ENCODE results near the gene KIF26B.

Gene KIF26B

DNA sequence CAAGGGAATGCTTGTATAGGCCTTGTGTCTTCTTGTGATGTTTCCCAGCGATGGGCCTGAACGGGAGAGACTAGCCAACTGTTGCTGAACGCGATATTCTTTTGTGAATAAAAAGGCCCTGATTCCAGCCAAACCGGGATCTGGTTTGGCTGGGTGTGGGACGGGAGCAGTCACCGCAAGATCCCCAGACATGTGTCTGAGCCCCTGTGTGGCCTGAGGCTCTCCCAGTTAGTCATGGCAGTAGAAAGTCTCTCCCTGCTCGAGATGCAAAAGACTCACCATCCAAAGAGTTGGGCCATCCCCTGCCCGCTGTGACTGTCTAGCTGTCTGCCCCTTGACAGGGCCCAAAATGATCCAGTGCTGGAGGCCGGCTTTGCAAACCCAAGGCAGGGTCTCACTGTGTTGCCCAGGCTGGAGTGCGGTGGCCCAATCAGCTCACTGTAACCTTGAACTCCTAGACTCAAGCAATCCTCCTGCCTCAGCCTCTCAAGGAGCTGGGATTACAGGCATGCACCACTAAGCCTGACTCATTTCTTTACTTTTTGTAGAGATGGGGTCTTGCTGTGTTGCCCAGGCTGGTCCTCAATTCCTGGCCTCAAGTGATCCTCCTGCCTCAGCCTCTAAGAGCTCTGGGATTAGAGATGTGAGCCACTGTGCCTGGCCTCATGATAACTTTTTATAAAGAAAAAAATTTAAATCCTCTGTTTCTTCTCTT lies 56.4 kb downstream of the KIF26B start:
- DNase-seq = no peak

DNA sequence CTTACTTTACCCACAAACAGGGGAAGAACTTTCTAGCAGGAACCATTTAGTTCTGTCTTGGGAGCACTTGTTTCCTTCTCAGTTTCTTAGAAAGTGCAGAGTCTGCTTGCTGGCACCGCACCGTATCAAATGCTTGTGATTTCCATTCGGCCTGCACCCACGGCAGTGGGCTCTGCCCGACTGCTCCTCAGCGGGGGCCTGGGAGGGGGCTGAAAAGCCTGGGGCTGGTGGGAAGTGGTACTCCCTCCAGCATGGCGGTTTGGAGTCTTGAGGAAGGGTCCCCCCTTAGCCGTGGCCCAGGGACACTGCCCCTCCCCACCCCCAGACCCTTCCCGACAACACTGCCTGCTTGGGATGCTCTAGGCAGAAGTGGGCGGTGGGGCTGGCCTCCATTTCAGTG lies 57.0 kb downstream of the KIF26B start:
- no peak for DNase-seq

DNA sequence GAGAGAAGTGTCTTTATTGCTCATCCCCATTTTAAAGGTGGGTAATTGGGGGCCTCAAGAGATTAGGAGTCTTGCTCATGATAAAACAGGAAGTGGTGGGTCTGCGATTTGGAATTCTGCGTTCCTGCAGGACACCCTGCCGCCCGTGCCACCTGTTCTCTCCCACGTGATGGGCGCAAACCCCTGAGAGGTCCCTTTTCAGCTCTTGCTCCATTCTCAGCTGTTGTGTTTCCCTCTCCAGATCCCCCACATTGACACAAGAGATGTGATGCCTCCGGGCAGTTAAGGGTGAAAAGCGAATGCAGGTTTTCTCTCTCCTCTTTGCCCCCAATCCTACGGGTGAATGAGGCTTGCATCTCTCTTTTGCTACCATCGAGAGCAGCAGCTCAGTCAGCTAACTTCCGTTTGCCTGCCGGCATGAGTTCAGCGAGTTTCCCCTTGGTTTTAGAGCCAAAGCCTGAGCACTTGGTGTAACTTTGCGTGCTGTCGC lies 57.5 kb downstream of the KIF26B start:
- no peak for DNase-seq

DNA sequence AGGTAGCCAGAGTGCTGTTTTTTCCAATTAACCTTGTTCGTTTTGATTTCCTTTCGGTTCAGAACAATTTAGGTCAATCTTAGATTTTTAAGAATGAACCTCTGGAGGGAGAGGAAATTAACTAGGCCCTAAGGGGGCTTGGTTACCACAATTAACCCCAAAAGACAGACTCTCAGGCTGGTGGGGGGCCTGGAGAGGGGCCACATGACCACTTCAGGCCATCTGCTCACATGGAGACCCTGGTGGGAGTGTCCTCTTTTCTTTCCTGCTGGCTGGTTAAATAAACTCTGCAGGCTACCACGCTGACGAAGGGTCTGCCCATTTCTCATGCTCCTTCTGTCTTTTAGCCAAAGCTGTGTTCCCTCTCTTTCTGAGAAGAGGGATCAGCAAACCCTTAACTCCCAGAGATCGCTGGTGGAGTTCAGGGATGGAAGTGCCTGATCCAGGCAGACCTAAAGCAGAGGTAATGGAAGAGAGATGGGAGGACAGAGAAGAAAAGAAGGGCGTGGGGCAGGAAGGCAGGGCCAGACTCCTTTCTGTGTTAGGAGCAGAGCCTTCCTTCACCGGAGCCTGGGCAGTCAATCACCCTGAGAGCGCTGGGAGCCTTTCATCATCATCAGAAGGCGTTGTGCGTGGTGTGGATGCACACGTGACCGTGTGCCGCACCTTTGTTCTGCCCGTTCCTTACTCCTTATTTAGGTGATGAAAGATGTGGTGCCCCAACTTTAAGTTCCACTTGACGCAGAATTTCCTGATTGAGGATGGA lies 58.5 kb downstream of the KIF26B start:
- DNase-seq = no peak

DNA sequence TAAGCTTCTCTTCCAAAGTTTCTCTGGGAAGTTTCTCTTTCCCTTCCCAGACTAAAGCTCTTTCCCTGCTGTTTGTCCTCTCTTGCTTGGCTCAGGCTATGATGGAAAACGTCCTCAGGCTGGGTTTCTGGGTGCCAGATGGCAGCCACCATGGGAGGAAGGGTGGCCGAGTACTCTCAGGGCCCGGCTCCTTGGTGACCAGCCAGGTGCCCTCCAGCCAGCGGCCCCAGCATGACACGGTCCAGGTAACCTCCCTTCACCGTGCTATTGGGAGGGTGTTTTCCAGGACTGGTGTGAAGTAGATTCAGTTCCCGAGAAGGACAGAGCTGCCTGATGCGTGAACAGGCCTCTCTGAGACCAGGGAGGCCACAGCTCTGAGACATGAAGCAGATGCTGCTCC lies 60.3 kb downstream of the KIF26B start:
- DNase-seq = no peak

DNA sequence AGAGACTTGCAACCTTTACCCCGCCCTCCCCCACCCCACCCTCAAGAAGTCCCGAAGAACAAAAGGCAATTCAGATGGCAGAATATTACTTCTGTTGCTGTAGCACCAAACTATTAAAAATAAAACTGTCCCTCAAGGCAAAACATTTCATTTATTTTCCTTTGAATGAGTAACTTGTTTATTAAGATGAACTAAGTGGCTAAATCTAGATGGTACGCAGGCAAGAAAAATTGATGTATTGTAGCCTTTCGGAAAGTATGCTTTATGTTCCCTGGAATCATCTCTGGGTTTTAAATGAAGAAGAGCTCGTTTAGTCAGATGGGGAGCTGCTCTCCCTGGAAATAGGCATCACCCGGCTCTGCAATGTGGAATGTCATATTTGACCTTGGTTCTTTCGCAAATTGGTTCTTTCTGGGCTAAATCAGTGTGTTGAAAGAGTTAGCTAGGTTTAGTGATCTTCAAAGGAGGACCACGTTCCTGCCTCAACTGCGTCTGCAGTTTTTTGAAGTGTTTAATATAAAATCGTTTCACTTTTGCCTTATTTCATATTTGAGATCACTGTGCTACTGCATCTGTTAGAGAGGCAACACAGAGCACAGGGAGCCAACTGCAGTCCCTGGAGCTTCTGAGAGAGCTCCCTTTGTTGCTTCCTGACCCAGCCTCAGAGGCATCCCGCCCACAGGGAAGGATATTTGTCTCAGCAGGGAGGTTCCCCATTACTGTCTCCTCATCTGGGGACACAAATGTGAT lies 61.8 kb downstream of the KIF26B start:
- no peak for DNase-seq

DNA sequence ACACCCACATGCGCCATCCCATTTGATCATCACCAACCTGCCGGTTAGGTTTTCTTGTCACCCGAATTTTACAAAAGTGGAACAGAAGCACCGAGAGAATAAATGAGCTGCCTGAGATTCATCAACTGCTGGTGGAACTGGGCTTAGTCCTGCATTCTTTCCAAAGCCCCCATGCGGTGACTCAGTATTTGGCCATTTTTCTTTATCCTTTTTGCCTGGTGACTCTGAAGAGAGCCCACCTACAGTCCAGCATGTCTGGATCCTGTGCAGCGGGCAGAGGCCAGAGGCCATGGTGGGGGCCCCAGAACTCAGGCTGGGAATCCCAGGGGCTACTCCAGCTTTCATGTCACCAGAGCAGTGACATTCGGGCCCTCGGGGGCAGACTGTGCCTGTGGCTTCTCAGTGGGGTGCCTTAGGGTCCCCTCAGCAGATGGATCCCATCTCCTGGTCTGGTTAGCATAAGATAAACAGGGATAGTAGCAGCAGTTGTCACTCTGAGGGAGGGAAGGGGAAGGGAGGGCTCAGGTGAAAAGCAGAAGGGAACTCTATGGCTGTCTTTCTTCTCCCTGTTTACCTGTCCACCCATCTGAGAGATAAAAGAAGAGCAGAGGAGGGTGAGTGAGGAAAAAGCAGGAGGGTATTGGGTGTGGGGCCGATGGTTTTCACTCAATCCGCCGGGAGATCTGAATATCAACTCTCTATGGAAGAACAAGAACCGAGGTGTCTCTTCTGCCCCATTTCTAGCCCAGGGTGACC lies 63.2 kb downstream of the KIF26B start:
- DNase-seq = no peak

GRCh38 chr1:245220381-245220985 lies 65.7 kb downstream of the KIF26B start:
- DNase-seq = no peak

DNA sequence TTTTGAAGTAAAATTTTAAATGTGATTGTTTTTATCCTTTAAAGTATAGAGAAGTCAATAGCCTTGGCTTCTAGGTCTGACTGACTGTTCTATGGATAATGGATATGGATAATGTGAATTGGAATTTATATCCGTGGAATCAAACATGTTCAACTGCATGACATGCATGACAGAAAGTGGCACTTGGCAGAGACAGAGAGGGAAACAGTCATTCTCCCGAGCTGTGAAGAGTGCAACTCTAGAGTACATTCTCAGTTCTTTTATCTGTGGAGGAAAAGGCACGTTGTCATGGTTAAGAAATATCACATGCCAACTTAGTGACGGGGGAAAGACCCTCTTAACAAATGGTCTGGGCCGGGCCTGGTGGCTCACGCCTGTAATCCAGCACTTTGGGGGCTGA lies 67.0 kb downstream of the KIF26B start:
- no peak for DNase-seq

DNA sequence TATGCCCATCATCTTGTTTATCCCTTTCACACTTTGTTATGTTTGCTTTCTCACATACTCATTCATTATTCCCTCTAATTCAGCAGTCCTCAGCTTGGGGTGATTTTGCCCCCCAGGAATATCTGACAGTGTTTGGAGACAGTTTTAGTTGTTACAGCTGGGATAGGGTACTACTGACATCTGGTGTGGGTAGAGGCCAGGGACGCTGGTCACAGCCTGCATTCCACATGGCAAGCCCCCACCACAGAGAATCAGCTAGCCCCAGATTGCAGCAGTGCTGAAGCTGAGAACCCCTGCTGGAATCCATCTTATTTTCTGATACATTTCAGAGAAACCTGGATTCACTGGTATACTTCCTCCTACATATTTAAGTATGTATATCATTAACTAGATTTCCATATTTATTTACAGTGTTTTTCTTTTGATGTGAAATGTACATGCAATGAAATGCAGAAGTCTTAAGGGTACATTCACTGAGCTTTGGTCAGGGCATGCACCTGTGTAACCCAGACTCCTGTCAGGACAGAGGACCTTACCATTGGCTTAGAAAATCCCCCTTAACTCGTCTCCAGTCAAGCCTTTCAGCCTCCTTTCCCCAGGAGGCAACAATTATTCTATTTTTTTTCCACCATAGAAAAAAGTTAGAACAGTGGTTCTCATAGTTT lies 68.3 kb downstream of the KIF26B start:
- DNase-seq = no peak

GRCh38 chr1:245225322-245226202 lies 70.8 kb downstream of the KIF26B start:
- no peak for DNase-seq

- no peak for DNase-seq
Measured at GRCh38 chr1:245226203-245226499, 71.4 kb downstream of the KIF26B start.

- no peak for DNase-seq
Measured at GRCh38 chr1:245229051-245229450, 74.3 kb downstream of the KIF26B start.

GRCh38 chr1:245232931-245233330 lies 78.1 kb downstream of the KIF26B start:
- DNase-seq = no peak

DNA sequence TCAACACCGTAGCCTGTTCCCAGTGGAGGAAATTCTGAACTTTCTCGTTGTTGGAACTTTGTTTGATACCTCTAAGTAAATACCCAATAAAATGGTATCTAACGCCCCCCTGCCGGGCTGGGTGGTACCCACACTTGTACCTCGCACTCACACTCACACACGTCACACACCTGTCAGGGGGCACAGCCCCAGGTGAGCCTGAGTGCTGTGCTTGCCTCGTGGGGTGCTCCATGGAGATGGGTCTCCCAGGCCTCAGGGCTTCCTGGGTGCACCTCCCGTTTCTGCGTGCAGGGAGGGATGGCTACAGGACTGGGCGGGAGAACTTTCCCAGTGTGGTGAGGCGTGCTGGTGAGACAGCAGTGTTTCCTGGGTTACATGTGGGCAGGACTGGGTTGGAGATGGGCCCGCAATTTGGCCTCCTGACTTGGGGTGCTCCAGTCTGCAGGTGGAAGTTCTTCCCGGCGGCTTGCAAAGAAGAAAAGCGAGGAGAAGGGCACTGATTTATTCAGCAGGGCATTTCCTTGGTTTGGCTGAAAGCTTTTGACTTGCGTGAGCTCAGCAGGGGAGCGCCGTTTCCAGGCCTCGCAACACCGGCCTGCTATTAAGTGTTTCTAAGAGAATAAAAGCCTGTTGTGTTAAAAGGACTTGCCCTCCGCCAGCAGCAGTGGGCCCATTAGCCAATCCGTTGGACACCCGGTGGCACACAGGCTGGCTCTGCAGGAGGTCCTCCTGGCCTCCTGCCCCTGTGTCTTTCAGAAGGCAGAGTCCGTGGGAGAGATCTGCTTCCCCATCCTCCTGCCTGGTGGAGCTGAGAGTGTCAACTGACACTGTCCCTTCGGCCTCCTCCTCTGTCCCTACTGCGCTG lies 79.7 kb downstream of the KIF26B start:
- no peak for DNase-seq

DNA sequence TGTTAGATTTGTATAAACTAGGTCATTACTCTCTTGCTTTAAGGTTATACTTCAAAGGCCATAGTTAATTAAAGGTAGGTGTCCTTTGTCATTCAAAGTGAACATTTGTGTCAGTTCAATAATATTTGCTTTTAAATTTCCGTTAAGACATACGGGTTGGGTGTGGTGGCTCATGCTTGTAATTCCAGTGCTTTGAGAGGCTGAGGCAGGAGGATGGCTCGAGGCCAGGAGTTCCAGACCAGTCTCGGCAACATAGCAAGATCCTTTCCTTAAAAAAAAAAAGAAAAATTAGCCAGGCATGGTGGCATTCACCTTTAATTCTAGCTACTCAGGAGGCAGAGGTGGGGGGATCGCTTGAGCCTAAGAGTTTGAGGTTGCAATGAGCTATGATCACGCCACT lies 80.4 kb downstream of the KIF26B start:
- DNase-seq = no peak

DNA sequence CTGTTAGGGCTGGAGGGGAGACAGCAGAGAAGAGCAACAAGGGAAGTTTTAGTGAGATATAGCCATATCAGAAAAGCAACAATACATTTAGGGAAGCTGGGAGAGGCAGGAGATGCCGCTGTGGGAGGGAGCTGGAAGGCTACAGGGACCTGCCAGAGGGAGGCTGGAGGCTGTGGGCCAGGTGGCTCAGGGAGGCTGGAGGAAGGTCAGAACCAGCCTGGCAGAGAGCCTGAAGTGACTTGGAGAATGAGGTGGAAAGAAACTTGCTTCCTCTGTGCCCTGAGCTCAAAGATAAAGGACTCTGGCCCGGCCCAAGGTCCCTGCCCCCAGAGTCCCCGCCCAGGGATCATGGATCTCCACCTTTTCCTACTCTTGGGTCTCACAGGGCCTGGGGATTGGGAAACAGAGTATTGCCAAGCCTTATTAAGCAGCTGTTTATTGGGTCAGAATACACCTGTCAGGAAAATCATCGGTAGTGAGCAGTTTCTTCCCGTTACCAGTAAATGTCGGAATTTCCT lies 85.9 kb downstream of the KIF26B start:
- no peak for DNase-seq

DNA sequence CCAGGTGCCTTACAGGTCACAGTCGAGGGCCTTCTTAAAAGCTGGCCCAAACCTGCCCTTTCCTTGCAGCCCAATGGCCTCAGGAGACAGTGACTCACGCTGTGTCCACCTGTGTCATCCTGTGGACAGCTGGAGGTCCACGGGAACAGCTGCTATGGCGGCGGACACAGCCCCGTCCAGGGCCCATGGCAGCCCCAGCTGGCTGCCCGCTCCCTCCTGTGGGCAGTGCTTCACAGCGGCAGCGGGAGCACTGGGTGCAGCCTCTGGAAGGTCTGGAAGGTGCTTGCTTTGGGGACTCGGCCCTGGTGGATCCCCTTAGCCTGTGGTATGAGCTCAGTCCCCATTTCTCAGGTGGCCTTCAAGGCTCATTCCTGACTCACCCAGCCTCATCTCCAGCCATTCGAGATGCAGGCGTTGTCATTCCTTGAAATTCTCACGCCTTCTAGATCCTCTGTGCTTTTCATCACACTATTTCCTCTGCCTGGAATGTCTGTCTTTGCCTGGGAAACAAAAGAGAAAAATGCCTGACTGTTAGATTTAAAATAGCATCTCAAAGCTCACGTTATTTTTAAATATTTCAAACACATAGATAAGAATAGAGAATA lies 86.8 kb downstream of the KIF26B start:
- no peak for DNase-seq

DNA sequence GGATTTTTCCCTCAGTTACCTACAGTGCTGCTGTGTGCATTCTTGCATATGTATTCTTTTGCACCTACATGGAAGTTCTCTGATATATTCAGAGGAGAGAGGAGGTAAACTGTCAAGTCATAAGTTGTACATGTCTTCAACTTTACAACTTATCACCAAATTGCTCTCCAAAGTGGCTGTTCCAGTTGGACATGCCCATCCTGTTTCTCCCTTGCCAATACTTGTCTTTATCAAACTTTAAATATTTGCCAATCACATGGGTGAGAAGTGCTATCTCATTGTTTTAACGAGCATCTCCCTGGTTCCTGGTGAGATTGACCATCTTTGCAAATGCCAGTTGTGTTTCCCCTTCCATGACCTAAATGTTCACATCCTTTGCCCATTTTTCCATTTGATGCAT lies 88.2 kb downstream of the KIF26B start:
- DNase-seq = no peak
